ENCODE results near the gene UCN.
A peak's percentile ranks its signal among the peaks of the same experiment; 100 is the strongest.
"Not testable (repeated sequence)": the region's sequence is repeated elsewhere in the genome, so short reads cannot be mapped to it uniquely, and the experiment has no call there.

UCN gene

GRCh38 chr2:27313882-27314645 lies 5.8 kb upstream of the UCN start:
- DNase-seq = no peak

- no peak for DNase-seq
Measured at GRCh38 chr2:27312152-27312551, 3.9 kb upstream of the UCN start.

- DNase-seq = no peak
Measured at GRCh38 chr2:27309651-27310050, 1.4 kb upstream of the UCN start.

- DNase-seq = no peak
Measured at GRCh38 chr2:27307545-27308358, 493 bp downstream of the UCN start.

GRCh38 chr2:27307287-27307544 lies 1.0 kb downstream of the UCN start:
- DNase-seq = no peak

- DNase-seq = no peak
Measured at GRCh38 chr2:27306573-27307286, 1.5 kb downstream of the UCN start.

GRCh38 chr2:27306136-27306535 lies 2.1 kb downstream of the UCN start:
- no peak for DNase-seq

GRCh38 chr2:27305516-27305915 lies 2.7 kb downstream of the UCN start:
- DNase-seq = no peak

- DNase-seq = no peak
Measured at GRCh38 chr2:27304488-27305240, 3.6 kb downstream of the UCN start.

GRCh38 chr2:27303093-27304025 lies 4.9 kb downstream of the UCN start:
- peak; percentile 44 for DNase-seq

- DNase-seq = not testable (repeated sequence)
Measured at GRCh38 chr2:27300606-27301005, 7.6 kb downstream of the UCN start.

- no peak for DNase-seq
Measured at GRCh38 chr2:27298391-27299080, 9.7 kb downstream of the UCN start.

GRCh38 chr2:27297195-27297594 lies 11.1 kb downstream of the UCN start:
- DNase-seq = no peak

- no peak for DNase-seq
Measured at GRCh38 chr2:27296481-27296880, 11.8 kb downstream of the UCN start.

GRCh38 chr2:27294928-27295327 lies 13.3 kb downstream of the UCN start:
- no peak for DNase-seq

- no peak for DNase-seq
Measured at GRCh38 chr2:27291865-27292264, 16.4 kb downstream of the UCN start.

GRCh38 chr2:27290549-27290948 lies 17.7 kb downstream of the UCN start:
- no peak for DNase-seq

- DNase-seq = no peak
Measured at GRCh38 chr2:27288610-27289009, 19.6 kb downstream of the UCN start.

- no peak for DNase-seq
Measured at GRCh38 chr2:27285481-27285880, 22.8 kb downstream of the UCN start.

GRCh38 chr2:27284996-27285395 lies 23.2 kb downstream of the UCN start:
- no peak for DNase-seq

- no peak for DNase-seq
Measured at GRCh38 chr2:27282892-27283291, 25.4 kb downstream of the UCN start.

Data from NCI-H2081 treated with DMSO at 0.1 percent for 48 hours (cell line).